H1 (cell line): ENCODE measurements around the gene ATP2C1. TPM values are rescaled to one million over a fixed set of nuclear protein-coding genes. Genes with fewer than 3 reads are reported as not detected.

Experiments used
- CTCF ChIA-PET: fragments of 300-600 bp; sonication (Branson Sonifier 250); formaldehyde crosslinking; loops from one replicate; lab custom pipeline; 2021; ENCODE audit not compliant: partially characterized antibody; lab: Charles Lee
- POLR2A ChIA-PET: fragments of 300-600 bp; sonication (Branson Sonifier 250); formaldehyde crosslinking; loops from one replicate; lab custom pipeline; 2021; ENCODE audit warnings: inconsistent platforms; ENCODE audit not compliant: partially characterized antibody; lab: Charles Lee
- DNase-seq, 2 experiments: peaks; one replicate each; pipeline versions ENCODE4 v3.0.0 to v3.0.0-alpha.2; 2010 to 2022; ENCODE audit warnings: low spot score in 2 of 2, low read depth in 1 of 2, mixed read lengths in 1 of 2
- FAIRE-seq: peaks from 2 replicates; lab custom pipeline; 2011; peaks lifted over from hg19 to GRCh38; lab: Jason Lieb, UNC
- H2AFZ ChIP-seq: 2 replicates; pipeline ENCODE4 v1.8.1; 2012; ENCODE audit warnings: low read length, inconsistent platforms
- H2AK5ac ChIP-seq: 2 replicates; pipeline ENCODE4 v1.6.1; 2013; ENCODE audit warnings: low read depth, low read length
- H2BK120ac ChIP-seq: replicated peaks from 2 replicates; pipeline ENCODE3; 2013; ENCODE audit warnings: low read depth, low read length, inconsistent platforms
- H2BK12ac ChIP-seq: 2 replicates; pipeline ENCODE4 v1.6.1; 2013; ENCODE audit warnings: low read depth, low read length
- H2BK15ac ChIP-seq: 2 replicates; pipeline ENCODE4 v1.6.1; 2013; ENCODE audit warnings: low read length
- H2BK20ac ChIP-seq: 2 replicates; pipeline ENCODE4 v1.6.1; 2013; ENCODE audit warnings: low read length
- H2BK5ac ChIP-seq: 2 replicates; pipeline ENCODE4 v1.6.1; 2013; ENCODE audit warnings: low read depth, low read length
- H3K14ac ChIP-seq: 2 replicates; pipeline ENCODE4 v1.6.1; 2013; ENCODE audit warnings: inconsistent platforms; ENCODE audit not compliant: insufficient read length
- H3K18ac ChIP-seq: 2 replicates; pipeline ENCODE4 v1.6.1; 2013; ENCODE audit warnings: low read length; ENCODE audit errors: extremely low read depth
- H3K23ac ChIP-seq: 2 replicates; pipeline ENCODE4 v1.6.1; 2013; ENCODE audit warnings: inconsistent platforms; ENCODE audit not compliant: insufficient read length
- H3K23me2 ChIP-seq: 2 replicates; pipeline ENCODE4 v1.6.1; 2013; ENCODE audit warnings: low read depth, low read length
- H3K27ac ChIP-seq: 2 replicates; pipeline ENCODE4 v1.6.1; 2011; ENCODE audit warnings: low read depth, low read length, inconsistent platforms
- H3K27me3 ChIP-seq, 4 experiments: replicated peaks in 1 of 4; 1 replicate in 1 of 4; 2 replicates in 3 of 4; pipeline versions ENCODE4 v1.6.1 to v1.8.1; 2011 to 2013; ENCODE audit warnings: low read length in 3 of 4, mild to moderate bottlenecking in 3 of 4, inconsistent platforms in 2 of 4, mixed read lengths in 2 of 4, moderate library complexity in 1 of 4; ENCODE audit not compliant: control insufficient read depth in 3 of 4, insufficient read depth in 3 of 4; ENCODE audit errors: extremely low read depth in 1 of 4
- H3K36me3 ChIP-seq, 4 experiments: 2 replicates each; pipeline versions ENCODE4 v1.6.1 to v1.8.1; 2011 to 2013; ENCODE audit warnings: mild to moderate bottlenecking in 4 of 4, low read length in 3 of 4, moderate library complexity in 2 of 4, control low read depth in 1 of 4, inconsistent platforms in 1 of 4; ENCODE audit not compliant: insufficient read depth in 4 of 4, control insufficient read depth in 2 of 4
- H3K4ac ChIP-seq: replicated peaks from 2 replicates; pipeline ENCODE3; 2013; ENCODE audit warnings: low read length, low read depth, mixed read lengths, inconsistent platforms; ENCODE audit not compliant: insufficient read length
- H3K4me1 ChIP-seq, 4 experiments: replicated peaks in 1 of 4; 1 replicate in 1 of 4; 2 replicates in 3 of 4; pipeline versions ENCODE4 v1.6.1 to v1.8.1; 2011 to 2013; ENCODE audit warnings: low read length in 3 of 4, inconsistent platforms in 2 of 4, mixed read lengths in 1 of 4; ENCODE audit not compliant: insufficient read depth in 4 of 4, control insufficient read depth in 3 of 4
- H3K4me2 ChIP-seq, 2 experiments: 2 replicates each; pipeline versions ENCODE4 v1.6.1 to v1.8.1; 2011 to 2013; ENCODE audit warnings: low read depth in 2 of 2, low read length in 2 of 2, control low read depth in 1 of 2, inconsistent platforms in 1 of 2, mild to moderate bottlenecking in 1 of 2; ENCODE audit not compliant: insufficient read depth in 1 of 2
- H3K4me3 ChIP-seq, 4 experiments: fragments of 200-600, 300-600 bp in 1 of 4; sonication (generic), shearing (Covaris generic), sonication (Bioruptor Twin) in 1 of 4; 2 replicates each; pipeline versions ENCODE4 v1.5.1 to v1.8.1; 2011 to 2016; ENCODE audit warnings: low read length in 4 of 4, low read depth in 3 of 4, control low read depth in 2 of 4, inconsistent platforms in 2 of 4, mild to moderate bottlenecking in 2 of 4, mixed read lengths in 1 of 4, moderate library complexity in 1 of 4; ENCODE audit not compliant: insufficient read depth in 2 of 4; ENCODE audit errors: extremely low read depth in 1 of 4
- H3K56ac ChIP-seq: replicated peaks from 2 replicates; pipeline ENCODE3; 2013; ENCODE audit warnings: low read depth, mild to moderate bottlenecking, mixed read lengths, low read length, inconsistent platforms; ENCODE audit not compliant: insufficient read length
- H3K79me1 ChIP-seq: 2 replicates; pipeline ENCODE4 v1.6.1; 2013; ENCODE audit warnings: low read depth, low read length, control low read depth
- H3K79me2 ChIP-seq, 2 experiments: 2 replicates each; pipeline versions ENCODE4 v1.6.1 to v1.8.1; 2012 to 2013; ENCODE audit warnings: low read length in 2 of 2, mild to moderate bottlenecking in 2 of 2, inconsistent platforms in 1 of 2; ENCODE audit not compliant: insufficient read depth in 2 of 2, control insufficient read depth in 1 of 2
- H3K9ac ChIP-seq, 4 experiments: replicated peaks in 1 of 4; 1 replicate in 1 of 4; 2 replicates in 3 of 4; pipeline versions ENCODE4 v1.6.1 to v1.8.1; 2011 to 2013; ENCODE audit warnings: low read depth in 3 of 4, low read length in 3 of 4, control low read depth in 2 of 4, mild to moderate bottlenecking in 2 of 4, moderate library complexity in 2 of 4, inconsistent platforms in 1 of 4; ENCODE audit errors: extremely low read depth in 1 of 4
- H3K9me3 ChIP-seq, 2 experiments: 2 replicates each; pipeline versions ENCODE4 v1.6.1 to v1.8.1; 2012 to 2013; ENCODE audit warnings: mild to moderate bottlenecking in 2 of 2, moderate library complexity in 2 of 2, control low read depth in 1 of 2, inconsistent platforms in 1 of 2, low read depth in 1 of 2, low read length in 1 of 2, mixed read lengths in 1 of 2; ENCODE audit not compliant: insufficient read depth in 2 of 2
- H4K20me1 ChIP-seq, 2 experiments: replicated peaks in 1 of 2; 2 replicates each; pipeline versions ENCODE3 to v1.8.1; 2011 to 2013; ENCODE audit warnings: inconsistent platforms in 2 of 2, low read length in 2 of 2, mild to moderate bottlenecking in 1 of 2; ENCODE audit not compliant: insufficient read depth in 2 of 2, control insufficient read depth in 1 of 2
- H4K5ac ChIP-seq: 2 replicates; pipeline ENCODE4 v1.6.1; 2013; ENCODE audit warnings: low read length, low read depth, mixed read lengths, inconsistent platforms; ENCODE audit not compliant: insufficient read length
- H4K8ac ChIP-seq: 2 replicates; pipeline ENCODE4 v1.8.0; 2013; ENCODE audit warnings: mild to moderate bottlenecking, moderate library complexity, low read length, inconsistent platforms; ENCODE audit not compliant: insufficient read depth; ENCODE audit errors: extremely low read depth
- H4K91ac ChIP-seq: replicated peaks from 2 replicates; pipeline ENCODE3; 2013; ENCODE audit warnings: low read length, mixed read lengths, inconsistent platforms; ENCODE audit not compliant: insufficient read length
- CBX8 ChIP-seq: fragments of 300-800, 300-1000 bp; sonication (generic); IDR thresholded peaks from 2 replicates; pipeline ENCODE4 v1.7.1; 2016; ENCODE audit warnings: low read depth, low read length, borderline replicate concordance
- CHD2 ChIP-seq: IDR thresholded peaks from 2 replicates; pipeline ENCODE4 v1.6.1; 2012; ENCODE audit warnings: low read length, improper control_type of control experiment
- GABPA ChIP-seq: IDR thresholded peaks from 2 replicates; pipeline ENCODE4 v1.6.1; 2011; ENCODE audit warnings: mild to moderate bottlenecking, low read length, moderate library complexity, borderline replicate concordance; ENCODE audit not compliant: insufficient read depth
- HDAC2 ChIP-seq, 2 experiments: fragments of 300-600 bp in 1 of 2; sonication (generic) in 1 of 2; IDR thresholded peaks; 2 replicates each; pipeline ENCODE4 v1.6.1; 2011 to 2012; ENCODE audit warnings: low read depth in 2 of 2, low read length in 2 of 2, mild to moderate bottlenecking in 2 of 2, moderate library complexity in 2 of 2, borderline replicate concordance in 1 of 2, inconsistent platforms in 1 of 2
- SIN3A ChIP-seq, 2 experiments: IDR thresholded peaks in 1 of 2; conservative IDR thresholded peaks in 1 of 2; 2 replicates each; pipeline ENCODE4 v1.6.1; 2011 to 2012; ENCODE audit warnings: low read length in 2 of 2, improper control_type of control experiment in 1 of 2, low read depth in 1 of 2, mild to moderate bottlenecking in 1 of 2
- SP1 ChIP-seq: IDR thresholded peaks from 2 replicates; pipeline ENCODE4 v1.6.1; 2011; ENCODE audit warnings: low read depth, low read length
- SUZ12 ChIP-seq: fragments of 200-600 bp; sonication (generic); IDR thresholded peaks from 2 replicates; pipeline ENCODE4 v1.6.1; 2012; ENCODE audit warnings: mild to moderate bottlenecking, inconsistent platforms, low read length, moderate library complexity, mixed read lengths
- USF2 ChIP-seq: IDR thresholded peaks from 2 replicates; pipeline ENCODE4 v1.6.1; 2011; ENCODE audit warnings: low read length, improper control_type of control experiment
- WGBS, 2 experiments: shearing (Covaris generic) in 1 of 2; methylation state at CpG; one replicate each; pipeline versions ENCODE4 v1.1.6 to v1.1.7; 2013 to 2015; ENCODE audit warnings: low lambda C conversion rate in 2 of 2, mixed read lengths in 2 of 2, inconsistent platforms in 1 of 2, low coverage in 1 of 2, missing lambda C conversion rate in 1 of 2; ENCODE audit not compliant: insufficient replicate concordance in 2 of 2, insufficient coverage in 1 of 2, insufficient read length in 1 of 2; ENCODE audit errors: extremely low coverage in 1 of 2, missing lambda C conversion rate in 1 of 2; 5-methylcytosine and 5-hydroxymethylcytosine counted together
- polyA plus RNA-seq, 7 experiments: library from polyadenylated mRNA; depleted of rRNA in 3 of 7; stranded (reverse) in 5 of 7; unstranded in 2 of 7; fragments of >200 nt in 5 of 7; fragments of 200-250 nt in 2 of 7; gene quantifications; 1 replicate in 5 of 7; 2 replicates in 1 of 7; 4 replicates in 1 of 7; pipeline versions ENCODE4 v1.2.1 to v1.2.3, GENCODE V29; 2011 to 2013; ENCODE audit warnings: missing spikeins in 2 of 7, mixed read lengths in 2 of 7
- total RNA-seq: library from RNA; stranded (reverse); fragmentation: NEBNext Ultra II Directional; extraction: Animal tissue kit (Norgen Biotek cat#: 25700); gene quantifications from 2 replicates; pipeline ENCODE4 v1.2.1, GENCODE V29; 2021

The ATP2C1 gene
- total and polyA plus RNA-seq, 2 of the 8 experiments (the other 6 are each of a cell fraction or from before 2014, with no cell fraction given) = 50.7 to 68.5 TPM

DNA sequence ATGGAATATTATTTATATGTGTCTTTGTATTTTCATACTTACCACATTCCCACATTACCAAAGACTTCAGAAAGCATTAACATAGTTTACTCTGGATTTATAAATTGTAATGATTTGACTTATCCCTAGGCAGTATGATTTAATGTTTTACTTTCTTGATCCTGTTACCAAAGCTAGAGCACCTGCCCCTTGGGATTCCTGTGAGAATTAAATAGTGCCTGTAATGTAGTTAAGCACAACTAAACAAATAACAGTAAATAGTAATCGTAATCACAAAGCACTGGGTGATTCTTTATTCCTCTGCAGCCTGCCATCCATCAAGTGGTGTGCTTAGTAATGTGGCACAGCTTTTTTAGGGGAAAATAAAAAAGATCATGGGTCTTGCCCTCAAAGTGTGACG lies 39.1 kb downstream of the ATP2C1 start:
- no peak overlapping the region for H2BK12ac ChIP-seq
- H3K4me1 ChIP-seq = no peaks in the 10 kb centered on the region
- H2AFZ ChIP-seq = no peak overlapping the region
- H4K20me1 ChIP-seq = no peaks in the 10 kb centered on the region
- no peak overlapping the region for H3K4me2 ChIP-seq
- H4K5ac ChIP-seq = no peak overlapping the region
- H3K23me2 ChIP-seq = no peaks in the 10 kb centered on the region
- H3K14ac ChIP-seq = no peak overlapping the region
- H3K56ac ChIP-seq = no peak overlapping the region
- H2AK5ac ChIP-seq = no peak overlapping the region
- H3K9me3 ChIP-seq = no peaks in the 10 kb centered on the region
- H2BK5ac ChIP-seq = no peak overlapping the region
- H2BK120ac ChIP-seq = no peak overlapping the region
- H4K8ac ChIP-seq = no peak overlapping the region
- no peak overlapping the region for H3K18ac ChIP-seq
- POLR2A ChIA-PET = no interaction called here
- no peaks in the 10 kb centered on the region for H3K27me3 ChIP-seq
- FAIRE-seq (no peak), DNase-seq (no peak)
- peaks cover 0 to 24% of the 10 kb centered on the region in 2 experiments; a peak in 2 of 4 replicates for H3K79me2 ChIP-seq
- no peak overlapping the region for H3K23ac ChIP-seq
- no peak overlapping the region for H3K9ac ChIP-seq
- 94% methylated on average over 2 of the region's 2 CpGs; no CpG with 5 or more reads in 1 of the 2 experiments for WGBS, 2 experiments
- H3K79me1 ChIP-seq = no peaks in the 10 kb centered on the region
- no peak overlapping the region for H3K27ac ChIP-seq
- peaks cover 0 to 11% (median 0%) of the 10 kb centered on the region in 4 experiments; a peak in 4 of 8 replicates for H3K36me3 ChIP-seq
- no peak overlapping the region for H3K4ac ChIP-seq
- H4K91ac ChIP-seq = no peak overlapping the region
- H3K4me3 ChIP-seq = no peak overlapping the region
- CTCF ChIA-PET = no interaction called here
- H2BK15ac ChIP-seq = no peak overlapping the region
- no peak overlapping the region for H2BK20ac ChIP-seq
- TF ChIP-seq USF2 (no peak), SIN3A (conservative IDR thresholded peaks at IDR 0.05 in 1 of 2, IDR thresholded peaks at IDR 0.05 in 1 of 2; ENCODE audit: low read depth in 1 of 2, low read length in 2 of 2) (no peak), CBX8 (no peak), HDAC2 (IDR thresholded peaks at IDR 0.05; ENCODE audit: borderline replicate concordance in 1 of 2, low read depth in 2 of 2, low read length in 2 of 2) (no peak), SP1 (no peak), GABPA (no peak), SUZ12 (no peak), CHD2 (no peak)
- TF ChIP-seq, all 59 proteins: peak for 0
